ENCODE data around the gene SCP2D1.

SCP2D1 gene

GRCh38 chr20:18794428-18794787 lies 19.2 kb upstream of the SCP2D1 start:
- peak overlapping the region; percentile 86 for H3K4me3 ChIP-seq (ENCODE audit: low read depth, low read length)
- TF ChIP-seq MAX (IDR thresholded peaks at IDR 0.05; ENCODE audit: low read depth, low read length) (no peak), POLR2A (IDR thresholded peaks at IDR 0.05; ENCODE audit: extremely low read depth, insufficient read length) (no peak), MYC (IDR thresholded peaks at IDR 0.05; ENCODE audit: low read depth, low read length) (no peak), CTCF (IDR thresholded peaks at IDR 0.05; ENCODE audit: low read depth, low read length) (no peak)
- DNase-seq (ENCODE audit: low read depth): no peak

- TF ChIP-seq POLR2A (IDR thresholded peaks at IDR 0.05; ENCODE audit: extremely low read depth, insufficient read length) (no peak), MAX (IDR thresholded peaks at IDR 0.05; ENCODE audit: low read depth, low read length) (no peak), CTCF (IDR thresholded peaks at IDR 0.05; ENCODE audit: low read depth, low read length) (no peak), MYC (IDR thresholded peaks at IDR 0.05; ENCODE audit: low read depth, low read length) (no peak)
- DNase-seq (ENCODE audit: low read depth): no peak
Observed at GRCh38 chr20:18795366-18795765, 18.2 kb upstream of the SCP2D1 start.

GRCh38 chr20:18796282-18796833 lies 17.2 kb upstream of the SCP2D1 start:
- H3K4me3 ChIP-seq (ENCODE audit: low read depth, low read length): no peak overlapping the region
- no peak for TF ChIP-seq CTCF (IDR thresholded peaks at IDR 0.05; ENCODE audit: low read depth, low read length)
- TF ChIP-seq POLR2A (IDR thresholded peaks at IDR 0.05; ENCODE audit: extremely low read depth, insufficient read length): no peak
- no peak for TF ChIP-seq MYC (IDR thresholded peaks at IDR 0.05; ENCODE audit: low read depth, low read length)
- TF ChIP-seq MAX (IDR thresholded peaks at IDR 0.05; ENCODE audit: low read depth, low read length): no peak
- DNase-seq (ENCODE audit: low read depth): no peak

More at GRCh38 chr20:18795366-18795765, 18.2 kb upstream of the SCP2D1 start:
- no peak overlapping the region for H3K4me3 ChIP-seq (ENCODE audit: low read depth, low read length)

- no peak overlapping the region for H3K4me3 ChIP-seq (ENCODE audit: low read depth, low read length)
- no peak for TF ChIP-seq POLR2A (IDR thresholded peaks at IDR 0.05; ENCODE audit: extremely low read depth, insufficient read length)
- no peak for TF ChIP-seq MAX (IDR thresholded peaks at IDR 0.05; ENCODE audit: low read depth, low read length)
- no peak for TF ChIP-seq MYC (IDR thresholded peaks at IDR 0.05; ENCODE audit: low read depth, low read length)
- no peak for TF ChIP-seq CTCF (IDR thresholded peaks at IDR 0.05; ENCODE audit: low read depth, low read length)
- DNase-seq (ENCODE audit: low read depth): no peak
Observed at GRCh38 chr20:18801516-18801915, 12.1 kb upstream of the SCP2D1 start.

- no peak for DNase-seq (ENCODE audit: low read depth)
- no peak overlapping the region for H3K4me3 ChIP-seq (ENCODE audit: low read depth, low read length)
Observed at GRCh38 chr20:18802012-18802634, 11.5 kb upstream of the SCP2D1 start.

GRCh38 chr20:18805881-18806280 lies 7.7 kb upstream of the SCP2D1 start:
- DNase-seq (ENCODE audit: low read depth): no peak
- no peak for TF ChIP-seq POLR2A (IDR thresholded peaks at IDR 0.05; ENCODE audit: extremely low read depth, insufficient read length)
- no peak for TF ChIP-seq MAX (IDR thresholded peaks at IDR 0.05; ENCODE audit: low read depth, low read length)
- no peak for TF ChIP-seq CTCF (IDR thresholded peaks at IDR 0.05; ENCODE audit: low read depth, low read length)
- TF ChIP-seq MYC (IDR thresholded peaks at IDR 0.05; ENCODE audit: low read depth, low read length): no peak
- no peak overlapping the region for H3K4me3 ChIP-seq (ENCODE audit: low read depth, low read length)

More at GRCh38 chr20:18802012-18802634, 11.5 kb upstream of the SCP2D1 start:
- no peak for TF ChIP-seq POLR2A (IDR thresholded peaks at IDR 0.05; ENCODE audit: extremely low read depth, insufficient read length)
- TF ChIP-seq MAX (IDR thresholded peaks at IDR 0.05; ENCODE audit: low read depth, low read length): no peak
- no peak for TF ChIP-seq MYC (IDR thresholded peaks at IDR 0.05; ENCODE audit: low read depth, low read length)
